Heart left ventricle (tissue), 13 donors: ENCODE results near the gene DSC1.

Source experiments
- CTCF ChIP-seq, 12 donors: fragments of 200-600 bp; sonication (generic) in 4 of 12; IDR thresholded peaks; one replicate each; pipeline versions ENCODE4 v1.5.0 to v1.8.0; 2018 to 2022; ENCODE audit warnings: antibody characterized with exemption in 12 of 12, mild to moderate bottlenecking in 5 of 12
- POLR2A ChIP-seq, 2 donors: fragments of 450-650 bp; IDR thresholded peaks; one replicate each; pipeline ENCODE4 v1.6.1; 2017; ENCODE audit warnings: antibody characterized with exemption in 2 of 2, mild to moderate bottlenecking in 2 of 2, moderate library complexity in 2 of 2
- donor health status: ischemic (EF 13 %, LVEDD 7.1; RV severe dilation, severe dysfunction).
- donor health status: DM: no; HTN: yes; CAD: no.
- donor health status: DM: no; HTN: no; CAD: no.
- donor health status: ischemic (EF 25% LVEDD 6.9; RV normal size, moderate dysfunction).
- donor health status: ischemic (EF 25% LVEDD 5.7; RV mildly dilated, moderate dysfunction).
- donor health status: ischemic (EF 35%, LVEDD 5.7; RV mildly dilated, moderate dysfunction).
- donor health status: nonischemic (EF 11% LVEDD 7.7; RV severe dilation, severe dysfunction).
- donor health status: DM: yes; HTN: yes; CAD: no.
- donor health status: PGD.
- donor health status: ischemic (EF 29% LVEDD 5.4; RV normal size, mild dysfunction).
- donor health status: nonischemic (EF 23%, LVEDD 6.1; RV moderate dilation, normal function).

GRCh38 chr18:31190919-31191318 lies 28.3 kb upstream of the DSC1 start:
- no peak for TF ChIP-seq POLR2A (IDR thresholded peaks at IDR 0.05)
- TF ChIP-seq CTCF (IDR thresholded peaks at IDR 0.05) = no peak
